Measurements from ENCODE around the gene KITLG. TPM values are rescaled to one million over a fixed set of nuclear protein-coding genes. Genes with fewer than 3 reads are reported as not detected.

KITLG gene
- total RNA-seq, 1 experiment from 2014 or later, result 11.7 TPM

DNA sequence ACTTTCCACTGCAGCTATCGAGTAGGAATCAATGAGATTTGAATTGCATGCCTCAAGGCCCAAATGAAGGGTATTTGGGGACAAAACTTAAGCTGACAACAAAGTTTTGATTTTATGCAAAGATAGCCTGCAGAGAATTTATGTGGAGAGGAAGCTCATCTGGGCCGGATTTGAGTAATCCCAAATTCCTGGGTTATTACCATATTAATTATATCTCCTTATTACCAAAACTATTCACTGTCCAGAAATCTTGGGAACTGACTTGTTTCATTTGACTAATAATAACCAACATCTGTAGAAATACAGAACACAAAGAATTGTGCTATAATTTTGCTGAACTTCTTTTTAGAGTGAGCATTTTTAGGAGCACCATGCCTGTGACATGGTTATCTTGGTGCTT is 70.4 kb downstream of the KITLG start:
- Histone ChIP-seq H2BK20ac (ENCODE audit: low read depth, low read length, poor library complexity, severe bottlenecking) (no peak overlapping the region), H2BK12ac (ENCODE audit: insufficient read length, low read depth, low read length) (no peak overlapping the region), H3K4me2 (ENCODE audit: insufficient read depth, insufficient read length, low read length) (no peak overlapping the region), H4K8ac (replicated peaks; ENCODE audit: insufficient read length, low read depth, low read length) (no peak overlapping the region), H3K56ac (ENCODE audit: insufficient read length, low read depth, low read length) (no peak overlapping the region), H2AK5ac (ENCODE audit: insufficient read length, low read length) (no peak overlapping the region), H4K91ac (ENCODE audit: insufficient read length, low read depth, low read length) (no peak overlapping the region), H3K4ac (ENCODE audit: low read depth, low read length) (no peak overlapping the region), H3K79me1 (ENCODE audit: insufficient read depth, low read depth, low read length, poor library complexity, severe bottlenecking) (no peaks in the 10 kb centered on the region), H3K9ac (ENCODE audit: extremely low read depth, insufficient read length, low read length) (no peak overlapping the region), H2BK15ac (ENCODE audit: low read depth, low read length) (no peak overlapping the region), H3K9me3 (ENCODE audit: control insufficient read depth, low read depth, low read length) (no peaks in the 10 kb centered on the region), H3K18ac (ENCODE audit: insufficient read length, low read depth, low read length) (no peak overlapping the region), H4K5ac (ENCODE audit: insufficient read length, low read depth, low read length) (no peak overlapping the region), H2AFZ (ENCODE audit: low read length) (no peak overlapping the region), H3K4me1 (ENCODE audit: insufficient read depth, low read length) (no peaks in the 10 kb centered on the region), H3K27me3 (ENCODE audit: insufficient read depth, low read length) (no peaks in the 10 kb centered on the region), H2BK5ac (ENCODE audit: insufficient read length, low read length) (no peak overlapping the region), H3T11ph (ENCODE audit: low read length) (no peak overlapping the region), H4K20me1 (ENCODE audit: control insufficient read depth, insufficient read depth, insufficient read length) (no peaks in the 10 kb centered on the region), H3K23me2 (ENCODE audit: insufficient read length, low read depth, low read length, poor library complexity, severe bottlenecking) (no peaks in the 10 kb centered on the region), H3K79me2 (ENCODE audit: insufficient read depth, low read length) (no peaks in the 10 kb centered on the region), H2BK120ac (ENCODE audit: low read depth, low read length, poor library complexity, severe bottlenecking) (no peak overlapping the region), H3K27ac (ENCODE audit: insufficient read length, low read depth, low read length) (no peak overlapping the region), H3K23ac (ENCODE audit: insufficient read length, low read depth, low read length) (no peak overlapping the region), H3K14ac (ENCODE audit: insufficient read depth, low read length) (no peak overlapping the region)
- TF ChIP-seq CTCF (conservative IDR thresholded peaks at IDR 0.05), result no peak
- Mint-ChIP-seq H3K4me1 (no peaks in the 10 kb centered on the region), H3K27me3 (ENCODE audit: low read depth) (no peaks in the 10 kb centered on the region), H3K36me3 (ENCODE audit: insufficient read depth in 1 of 3, low read depth in 3 of 3) (0 out of 7 replicates have a peak, but pooled peaks cover 0 to 3% (median 0%) of the 10 kb centered on the region in 3 experiments), H3K4me3 (no peak overlapping the region), H3K9me3 (no peaks in the 10 kb centered on the region), H3K27ac (no peak overlapping the region)
- DNase-seq, result no peak
- WGBS (ENCODE audit: extremely low coverage, insufficient read length, low lambda C conversion rate), result no CpG with 5 or more reads among the region's 2 CpGs

Measured in H9 (cell line).